ENCODE results near the gene KRTAP5-3. TPM values are rescaled to one million over a fixed set of nuclear protein-coding genes. Genes with fewer than 3 reads are reported as not detected.

The KRTAP5-3 gene
- total and polyA plus RNA-seq, 2 of the 8 experiments (the other 6 are each of a cell fraction or from before 2014, with no cell fraction given) = not detected

DNA sequence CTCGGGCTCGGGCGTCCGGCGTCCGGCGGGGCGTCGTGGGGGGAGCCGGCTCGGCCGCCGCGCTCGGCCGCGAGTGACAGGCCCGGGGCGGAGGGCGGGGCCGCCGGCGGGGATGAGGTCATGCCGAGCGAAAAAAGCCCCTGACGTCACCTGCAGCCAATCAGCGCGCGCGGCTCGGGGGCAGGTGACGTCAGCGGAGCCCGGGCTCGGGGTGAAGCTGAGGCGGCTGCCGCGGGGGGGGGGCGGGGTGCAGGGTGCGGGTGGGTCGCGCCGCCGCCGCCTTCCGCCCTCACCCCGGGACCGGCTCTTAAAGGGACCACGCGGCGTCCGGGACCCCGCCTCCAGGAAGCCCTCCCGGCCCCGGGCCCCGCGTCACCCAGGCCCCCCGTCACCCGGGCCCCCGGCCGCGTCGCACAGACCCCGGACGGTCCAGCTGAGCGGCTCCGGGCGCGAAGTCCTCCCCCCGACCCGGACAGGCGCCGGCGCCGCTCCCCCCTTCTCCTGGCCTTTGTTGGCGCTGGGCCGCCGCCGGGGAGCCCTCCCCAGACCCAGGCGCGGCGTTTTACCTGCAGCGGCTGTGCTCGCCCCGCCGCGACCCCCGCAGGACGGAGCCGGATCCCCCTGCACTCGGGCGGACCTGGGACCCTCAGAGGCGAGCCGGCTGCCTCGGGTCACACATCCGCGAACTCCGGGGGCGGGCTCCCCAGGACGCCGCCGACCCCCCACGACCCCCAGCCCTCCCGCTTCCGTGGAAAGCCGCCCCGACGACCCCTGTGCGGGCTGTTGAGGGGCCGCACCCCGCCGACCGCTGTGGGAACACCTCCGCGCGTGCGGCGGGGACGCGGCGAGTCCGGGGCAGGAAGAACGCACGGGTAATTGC lies 35.8 kb downstream of the KRTAP5-3 start, which contains the start of gene DUSP8 (continued):
- TF ChIP-seq CBX5 (IDR thresholded peaks at IDR 0.05; ENCODE audit: low read depth, low read length) (no peak), GABPA (IDR thresholded peaks at IDR 0.05; ENCODE audit: borderline replicate concordance, insufficient read depth, low read length) (no peak), SIN3A (conservative IDR thresholded peaks at IDR 0.05 in 1 of 2, IDR thresholded peaks at IDR 0.05 in 1 of 2; ENCODE audit: low read depth in 1 of 2, low read length in 2 of 2) (no peak), RBBP5 (IDR thresholded peaks at IDR 0.05; ENCODE audit: borderline replicate concordance, low read depth, low read length) (no peak), TAF1 (IDR thresholded peaks at IDR 0.05; ENCODE audit: low read depth, low read length) (no peak), PHF8 (conservative IDR thresholded peaks at IDR 0.05; ENCODE audit: low read depth, low read length) (no peak), BCL11A (IDR thresholded peaks at IDR 0.05; ENCODE audit: low read depth in 2 of 2, low read length in 2 of 2) (no peak), SAP30 (IDR thresholded peaks at IDR 0.05; ENCODE audit: insufficient read depth, insufficient replicate concordance, low read length) (no peak), POLR2AphosphoS5 (IDR thresholded peaks at IDR 0.05; ENCODE audit: low read depth, low read length) (no peak), EGR1 (IDR thresholded peaks at IDR 0.05; ENCODE audit: borderline replicate concordance, low read depth, low read length) (no peak), CTBP2 (IDR thresholded peaks at IDR 0.05; ENCODE audit: borderline replicate concordance, insufficient read depth, insufficient read length, low read length) (no peak), SRF (IDR thresholded peaks at IDR 0.05; ENCODE audit: low read depth, low read length) (no peak), TEAD4 (IDR thresholded peaks at IDR 0.05; ENCODE audit: low read depth, low read length) (no peak), FOSL1 (IDR thresholded peaks at IDR 0.05; ENCODE audit: insufficient read depth, low read depth, low read length) (no peak), RAD21 (IDR thresholded peaks at IDR 0.05 in 1 of 2, conservative IDR thresholded peaks at IDR 0.05 in 1 of 2; ENCODE audit: low read depth in 2 of 2, low read length in 2 of 2) (no peak), JUN (IDR thresholded peaks at IDR 0.05; ENCODE audit: low read depth, low read length) (peak; percentile 59; the same call in 1 of the 2 replicates), POLR2A (IDR thresholded peaks at IDR 0.05; ENCODE audit: control extremely low read depth in 1 of 2, low read depth in 2 of 2, low read length in 2 of 2) (no peak), YY1 (IDR thresholded peaks at IDR 0.05; ENCODE audit: low read depth, low read length) (no peak), SIRT6 (IDR thresholded peaks at IDR 0.05; ENCODE audit: low read length) (no peak), POU5F1 (IDR thresholded peaks at IDR 0.05; ENCODE audit: low read depth, low read length) (no peak)
- TF ChIP-seq, protein P1, sequence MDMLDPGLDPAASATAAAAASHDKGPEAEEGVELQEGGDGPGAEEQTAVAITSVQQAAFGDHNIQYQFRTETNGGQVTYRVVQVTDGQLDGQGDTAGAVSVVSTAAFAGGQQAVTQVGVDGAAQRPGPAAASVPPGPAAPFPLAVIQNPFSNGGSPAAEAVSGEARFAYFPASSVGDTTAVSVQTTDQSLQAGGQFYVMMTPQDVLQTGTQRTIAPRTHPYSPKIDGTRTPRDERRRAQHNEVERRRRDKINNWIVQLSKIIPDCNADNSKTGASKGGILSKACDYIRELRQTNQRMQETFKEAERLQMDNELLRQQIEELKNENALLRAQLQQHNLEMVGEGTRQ (IDR thresholded peaks at IDR 0.05; ENCODE audit: low read length) = no peak
- TF ChIP-seq, protein P2, sequence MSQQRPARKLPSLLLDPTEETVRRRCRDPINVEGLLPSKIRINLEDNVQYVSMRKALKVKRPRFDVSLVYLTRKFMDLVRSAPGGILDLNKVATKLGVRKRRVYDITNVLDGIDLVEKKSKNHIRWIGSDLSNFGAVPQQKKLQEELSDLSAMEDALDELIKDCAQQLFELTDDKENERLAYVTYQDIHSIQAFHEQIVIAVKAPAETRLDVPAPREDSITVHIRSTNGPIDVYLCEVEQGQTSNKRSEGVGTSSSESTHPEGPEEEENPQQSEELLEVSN (IDR thresholded peaks at IDR 0.05) = no peak

Measured in H1 (cell line).